HEK293T (cell line): ENCODE results near the gene ATP5PD.

Source experiments
- ARNT ChIP-seq: fragments of 450-650 bp; IDR thresholded peaks from 2 replicates; pipeline ENCODE4 v1.6.1; 2017; ENCODE audit warnings: mild to moderate bottlenecking
- ELF4 ChIP-seq: fragments of 450-650 bp; IDR thresholded peaks from 2 replicates; pipeline ENCODE4 v1.6.1; 2017; ENCODE audit warnings: antibody characterized with exemption
- FOXA1 ChIP-seq: fragments of 450-650 bp; IDR thresholded peaks from 2 replicates; pipeline ENCODE4 v1.6.1; 2016; ENCODE audit warnings: mild to moderate bottlenecking
- FOXM1 ChIP-seq: fragments of 450-650 bp; IDR thresholded peaks from 2 replicates; pipeline ENCODE4 v1.6.1; 2017; ENCODE audit warnings: mild to moderate bottlenecking, borderline replicate concordance
- HDGF ChIP-seq: fragments of 450-650 bp; IDR thresholded peaks from 2 replicates; pipeline ENCODE4 v1.6.1; 2017; ENCODE audit warnings: antibody characterized with exemption, borderline replicate concordance
- NFRKB ChIP-seq: fragments of 450-650 bp; IDR thresholded peaks from 2 replicates; pipeline ENCODE4 v1.6.1; 2016; ENCODE audit warnings: mild to moderate bottlenecking, moderate library complexity
- PKNOX1 ChIP-seq: fragments of 450-650 bp; IDR thresholded peaks from 2 replicates; pipeline ENCODE4 v1.6.1; 2016
- SP1 ChIP-seq: fragments of 450-650 bp; IDR thresholded peaks from 2 replicates; pipeline ENCODE4 v1.6.1; 2017
- SUZ12 ChIP-seq: fragments of 450-650 bp; IDR thresholded peaks from 2 replicates; pipeline ENCODE4 v1.6.1; 2016; ENCODE audit warnings: mild to moderate bottlenecking

GRCh38 chr17:74999523-74999922, 47.2 kb downstream of the ATP5PD start:
- TF ChIP-seq ELF4 (no peak), FOXA1 (no peak), PKNOX1 (no peak), FOXM1 (no peak), NFRKB (no peak), ARNT (no peak), SP1 (no peak), SUZ12 (no peak), HDGF (no peak)
